ENCODE measurements around the gene IRF2BPL. TPM values are rescaled to one million over a fixed set of nuclear protein-coding genes. Genes with fewer than 3 reads are reported as not detected.
A peak's percentile ranks its signal among the peaks of the same experiment; 100 is the strongest.

The IRF2BPL gene
- total RNA-seq, 1 experiment from 2014 or later = 22.1 TPM

GRCh38 chr14:77009014-77009413 is 19.5 kb downstream of the IRF2BPL start:
- H3K4me1 Mint-ChIP-seq (ENCODE audit: insufficient read depth, unreplicated experiment) = peaks cover 49% of the 10 kb centered on the region
- H3K36me3 Mint-ChIP-seq (ENCODE audit: insufficient read depth, unreplicated experiment) = no peaks in the 10 kb centered on the region
- no peaks in the 10 kb centered on the region for H3K27me3 Mint-ChIP-seq (ENCODE audit: insufficient read depth, unreplicated experiment)
- no peaks in the 10 kb centered on the region for H3K9me3 Mint-ChIP-seq (ENCODE audit: unreplicated experiment)
- H3K4me3 Mint-ChIP-seq (ENCODE audit: unreplicated experiment) = no peak overlapping the region
- intact Hi-C loops (cut with micrococcal nuclease) = no loop called here
- CTCF ChIA-PET = interaction anchor here (0.7 to 2.8 kb wide), 12 partner anchors 11 to 133 kb away, joined by 3 to 13 read pairs (median 4); no protein-coding TSS in a partner anchor
- TF ChIP-seq, protein P1, sequence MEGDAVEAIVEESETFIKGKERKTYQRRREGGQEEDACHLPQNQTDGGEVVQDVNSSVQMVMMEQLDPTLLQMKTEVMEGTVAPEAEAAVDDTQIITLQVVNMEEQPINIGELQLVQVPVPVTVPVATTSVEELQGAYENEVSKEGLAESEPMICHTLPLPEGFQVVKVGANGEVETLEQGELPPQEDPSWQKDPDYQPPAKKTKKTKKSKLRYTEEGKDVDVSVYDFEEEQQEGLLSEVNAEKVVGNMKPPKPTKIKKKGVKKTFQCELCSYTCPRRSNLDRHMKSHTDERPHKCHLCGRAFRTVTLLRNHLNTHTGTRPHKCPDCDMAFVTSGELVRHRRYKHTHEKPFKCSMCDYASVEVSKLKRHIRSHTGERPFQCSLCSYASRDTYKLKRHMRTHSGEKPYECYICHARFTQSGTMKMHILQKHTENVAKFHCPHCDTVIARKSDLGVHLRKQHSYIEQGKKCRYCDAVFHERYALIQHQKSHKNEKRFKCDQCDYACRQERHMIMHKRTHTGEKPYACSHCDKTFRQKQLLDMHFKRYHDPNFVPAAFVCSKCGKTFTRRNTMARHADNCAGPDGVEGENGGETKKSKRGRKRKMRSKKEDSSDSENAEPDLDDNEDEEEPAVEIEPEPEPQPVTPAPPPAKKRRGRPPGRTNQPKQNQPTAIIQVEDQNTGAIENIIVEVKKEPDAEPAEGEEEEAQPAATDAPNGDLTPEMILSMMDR (IDR thresholded peaks at IDR 0.05; ENCODE audit: unreplicated experiment) = no peak
- POLR2A ChIA-PET = interaction anchor here (0.6 to 3.2 kb wide), 18 partner anchors 13 to 1483 kb away, joined by 3 to 38 read pairs (median 4); partner anchors contain the start of gene IRF2BPL
- BruUV-seq (replicated peaks) = no TSS peak
- no peak overlapping the region for H3K27ac Mint-ChIP-seq (ENCODE audit: low read depth, unreplicated experiment)
- DNase-seq (ENCODE audit: unreplicated experiment) = peak; percentile 69

DNA sequence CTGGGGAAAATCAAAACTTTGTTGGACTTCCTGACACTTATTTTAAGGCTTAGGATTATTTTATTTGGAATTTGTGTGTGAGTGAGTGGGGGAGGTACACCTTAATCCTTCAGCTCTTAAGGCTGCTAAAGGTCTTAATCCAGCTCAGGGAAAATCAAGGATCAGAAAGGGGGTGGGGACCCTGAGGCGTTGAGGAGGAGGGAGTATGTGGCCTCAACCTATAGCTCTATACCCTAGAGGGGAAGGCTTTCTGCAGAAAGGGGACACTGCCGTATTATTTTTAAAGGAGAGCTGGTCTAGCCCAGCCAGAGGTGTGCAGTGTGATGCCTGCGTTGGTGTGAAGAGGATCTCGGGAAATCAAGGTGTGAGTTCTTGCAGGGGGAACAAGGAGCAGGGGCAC is 20.0 kb downstream of the IRF2BPL start:
- CTCF ChIA-PET = interaction anchor here (0.6 to 2.8 kb wide), 13 partner anchors 11 to 133 kb away, joined by 3 to 13 read pairs (median 4); no protein-coding TSS in a partner anchor
- POLR2A ChIA-PET = interaction anchor here (0.6 to 3.2 kb wide), 17 partner anchors 15 to 1482 kb away, joined by 3 to 38 read pairs (median 5); partner anchors contain the start of gene IRF2BPL
- Mint-ChIP-seq H3K4me3 (ENCODE audit: unreplicated experiment) (no peak overlapping the region), H3K36me3 (ENCODE audit: insufficient read depth, unreplicated experiment) (no peaks in the 10 kb centered on the region), H3K27ac (ENCODE audit: low read depth, unreplicated experiment) (peak overlapping the region; percentile 24), H3K4me1 (ENCODE audit: insufficient read depth, unreplicated experiment) (peaks cover 53% of the 10 kb centered on the region), H3K27me3 (ENCODE audit: insufficient read depth, unreplicated experiment) (no peaks in the 10 kb centered on the region), H3K9me3 (ENCODE audit: unreplicated experiment) (no peaks in the 10 kb centered on the region)
- no peak for DNase-seq (ENCODE audit: unreplicated experiment)
- TF ChIP-seq, protein P1 (IDR thresholded peaks at IDR 0.05; ENCODE audit: unreplicated experiment) = no peak
- intact Hi-C loops (cut with micrococcal nuclease) = no loop called here
- BruUV-seq (replicated peaks) = no TSS peak

- peaks cover 53% of the 10 kb centered on the region for H3K4me1 Mint-ChIP-seq (ENCODE audit: insufficient read depth, unreplicated experiment)
- H3K4me3 Mint-ChIP-seq (ENCODE audit: unreplicated experiment) = no peak overlapping the region
- intact Hi-C loops (cut with micrococcal nuclease) = no loop called here
- ChIA-PET POLR2A (interaction anchor here (0.8 to 3.2 kb wide), 10 partner anchors 16 to 89 kb away, joined by 3 to 38 read pairs (median 6); partner anchors contain the start of gene IRF2BPL), CTCF (interaction anchor here (0.6 to 2.8 kb wide), 8 partner anchors 12 to 118 kb away, joined by 3 to 13 read pairs (median 4); no protein-coding TSS in a partner anchor)
- no peaks in the 10 kb centered on the region for H3K9me3 Mint-ChIP-seq (ENCODE audit: unreplicated experiment)
- H3K27ac Mint-ChIP-seq (ENCODE audit: low read depth, unreplicated experiment) = peak overlapping the region; percentile 24
- no peaks in the 10 kb centered on the region for H3K36me3 Mint-ChIP-seq (ENCODE audit: insufficient read depth, unreplicated experiment)
- no TSS peak for BruUV-seq (replicated peaks)
- H3K27me3 Mint-ChIP-seq (ENCODE audit: insufficient read depth, unreplicated experiment) = no peaks in the 10 kb centered on the region
- TF ChIP-seq, protein P1 (IDR thresholded peaks at IDR 0.05; ENCODE audit: unreplicated experiment) = no peak
- peak; percentile 17 for DNase-seq (ENCODE audit: unreplicated experiment)
Measured at GRCh38 chr14:77007975-77008421, 20.5 kb downstream of the IRF2BPL start.

- no peaks in the 10 kb centered on the region for H3K9me3 Mint-ChIP-seq (ENCODE audit: unreplicated experiment)
- ChIA-PET CTCF (interaction anchor here (0.8 to 0.9 kb wide), 2 partner anchors 39 to 132 kb away, joined by 3 read pairs; no protein-coding TSS in a partner anchor), POLR2A (interaction anchor here (0.7 to 3.2 kb wide), 8 partner anchors 9 to 89 kb away, joined by 3 to 38 read pairs (median 5); no protein-coding TSS in a partner anchor)
- H3K27ac Mint-ChIP-seq (ENCODE audit: low read depth, unreplicated experiment) = peak overlapping the region; percentile 24
- no peak overlapping the region for H3K4me3 Mint-ChIP-seq (ENCODE audit: unreplicated experiment)
- peak; percentile 56 for DNase-seq (ENCODE audit: unreplicated experiment)
- peaks cover 53% of the 10 kb centered on the region for H3K4me1 Mint-ChIP-seq (ENCODE audit: insufficient read depth, unreplicated experiment)
- TF ChIP-seq, protein P1 (IDR thresholded peaks at IDR 0.05; ENCODE audit: unreplicated experiment) = no peak
- intact Hi-C loops (cut with micrococcal nuclease) = no loop called here
- H3K27me3 Mint-ChIP-seq (ENCODE audit: insufficient read depth, unreplicated experiment) = no peaks in the 10 kb centered on the region
- H3K36me3 Mint-ChIP-seq (ENCODE audit: insufficient read depth, unreplicated experiment) = no peaks in the 10 kb centered on the region
- no TSS peak for BruUV-seq (replicated peaks)
Measured at GRCh38 chr14:77007183-77007974, 21.1 kb downstream of the IRF2BPL start.
